ENCODE data around the gene CYP1A2.

Gene CYP1A2

DNA sequence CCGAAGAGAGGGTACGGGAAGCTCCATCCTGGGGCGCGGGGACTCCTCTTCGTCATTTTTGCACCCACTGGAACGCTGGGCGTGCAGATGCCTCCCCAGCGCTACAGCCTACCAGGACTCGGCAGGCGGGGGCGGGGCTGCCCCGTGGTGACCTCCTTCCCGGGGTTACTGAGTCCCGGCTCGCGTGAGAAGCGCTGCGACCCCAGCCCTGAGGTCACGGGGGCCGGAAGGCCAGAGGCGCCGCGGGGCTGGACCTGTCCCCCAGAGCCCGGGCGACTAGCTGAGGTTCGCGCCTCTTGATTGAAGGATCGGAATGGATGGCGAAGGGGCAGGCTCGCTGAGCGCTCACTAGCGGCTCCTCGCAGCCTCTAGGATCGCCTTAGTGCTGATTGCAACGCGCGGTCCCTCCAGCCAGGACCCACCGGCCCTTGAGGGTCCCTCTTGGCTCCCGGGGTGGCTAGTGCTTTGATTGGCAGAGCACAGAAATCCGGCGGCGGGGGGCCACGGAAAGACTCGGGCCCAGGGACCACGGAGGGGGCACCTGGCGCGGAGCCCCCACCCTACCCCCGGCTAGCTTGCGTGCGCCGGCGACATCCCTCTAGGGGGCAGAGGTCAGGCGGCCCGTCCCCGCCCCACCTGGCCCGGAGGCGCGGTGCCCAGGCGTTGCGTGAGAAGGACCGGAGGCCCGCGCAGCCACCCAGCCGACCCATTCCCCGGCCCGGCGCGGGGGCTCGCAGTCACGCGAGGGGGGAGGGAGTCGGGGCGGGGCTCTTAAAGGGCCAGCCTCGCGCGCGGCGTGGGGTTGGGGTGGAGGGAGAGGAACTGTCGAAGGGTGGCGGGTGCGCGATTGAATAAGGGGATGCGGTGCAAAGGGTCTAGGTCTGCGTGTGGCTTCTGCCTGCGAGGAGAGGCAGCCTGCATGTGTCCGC is 22.5 kb upstream of the CYP1A2 start (continued):
- TF ChIP-seq ZNF501 (tag by site-specific recombination; IDR thresholded peaks at IDR 0.05): peak; percentile 76
- TF ChIP-seq, protein P1, sequence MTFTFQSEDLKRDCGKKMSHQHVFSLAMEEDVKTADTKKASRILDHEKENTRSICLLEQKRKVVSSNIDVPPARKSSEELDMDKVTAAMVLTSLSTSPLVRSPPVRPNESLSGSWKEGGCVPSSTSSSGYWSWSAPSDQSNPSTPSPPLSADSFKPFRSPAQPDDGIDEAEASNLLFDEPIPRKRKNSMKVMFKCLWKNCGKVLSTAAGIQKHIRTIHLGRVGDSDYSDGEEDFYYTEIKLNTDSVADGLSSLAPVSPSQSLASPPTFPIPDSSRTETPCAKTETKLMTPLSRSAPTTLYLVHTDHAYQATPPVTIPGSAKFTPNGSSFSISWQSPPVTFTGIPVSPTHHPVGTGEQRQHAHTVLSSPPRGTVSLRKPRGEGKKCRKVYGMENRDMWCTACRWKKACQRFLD (tag by site-specific recombination; IDR thresholded peaks at IDR 0.05): no peak
- TF ChIP-seq HOXD13 (CRISPR knock-in tag; IDR thresholded peaks at IDR 0.05; ENCODE audit: borderline replicate concordance): no peak
- TF ChIP-seq ZNF391 (tag by site-specific recombination; IDR thresholded peaks at IDR 0.05; ENCODE audit: borderline replicate concordance, low read depth): peak; percentile 16; the same call in 1 of the 2 replicates
- no peak for TF ChIP-seq ZNF157 (tag by site-specific recombination; IDR thresholded peaks at IDR 0.05)
- 0 out of 2 replicates have a peak, but pooled peaks have one; percentile 6 for TF ChIP-seq ZNF423 (tag by site-specific recombination; IDR thresholded peaks at IDR 0.05)
- peak; percentile 79 for TF ChIP-seq BCL11A (tag by site-specific recombination; IDR thresholded peaks at IDR 0.05; ENCODE audit: low read depth)
- TF ChIP-seq KLF8 (tag by site-specific recombination; IDR thresholded peaks at IDR 0.05): peak; percentile 60; the same call in 1 of the 2 replicates
- peak; percentile 84 for TF ChIP-seq KLF1 (tag by site-specific recombination; IDR thresholded peaks at IDR 0.05)
- TF ChIP-seq ZNF677 (tag by site-specific recombination; IDR thresholded peaks at IDR 0.05): no peak
- TF ChIP-seq, protein P2, sequence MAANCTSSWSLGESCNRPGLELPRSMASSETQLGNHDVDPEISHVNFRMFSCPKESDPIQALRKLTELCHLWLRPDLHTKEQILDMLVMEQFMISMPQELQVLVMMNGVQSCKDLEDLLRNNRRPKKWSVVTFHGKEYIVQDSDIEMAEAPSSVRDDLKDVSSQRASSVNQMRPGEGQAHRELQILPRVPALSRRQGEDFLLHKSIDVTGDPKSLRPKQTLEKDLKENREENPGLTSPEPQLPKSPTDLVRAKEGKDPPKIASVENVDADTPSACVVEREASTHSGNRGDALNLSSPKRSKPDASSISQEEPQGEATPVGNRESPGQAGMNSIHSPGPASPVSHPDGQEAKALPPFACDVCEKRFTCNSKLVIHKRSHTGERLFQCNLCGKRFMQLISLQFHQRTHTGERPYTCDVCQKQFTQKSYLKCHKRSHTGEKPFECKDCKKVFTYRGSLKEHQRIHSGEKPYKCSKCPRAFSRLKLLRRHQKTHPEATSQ (tag by site-specific recombination; IDR thresholded peaks at IDR 0.05): no peak
- no peak for TF ChIP-seq RBAK (tag by site-specific recombination; IDR thresholded peaks at IDR 0.05)
- TF ChIP-seq ZBTB17 (tag by site-specific recombination; IDR thresholded peaks at IDR 0.05): peak; percentile 81
- no peak for TF ChIP-seq ZNF513 (tag by site-specific recombination; IDR thresholded peaks at IDR 0.05)
- TF ChIP-seq, protein P3, sequence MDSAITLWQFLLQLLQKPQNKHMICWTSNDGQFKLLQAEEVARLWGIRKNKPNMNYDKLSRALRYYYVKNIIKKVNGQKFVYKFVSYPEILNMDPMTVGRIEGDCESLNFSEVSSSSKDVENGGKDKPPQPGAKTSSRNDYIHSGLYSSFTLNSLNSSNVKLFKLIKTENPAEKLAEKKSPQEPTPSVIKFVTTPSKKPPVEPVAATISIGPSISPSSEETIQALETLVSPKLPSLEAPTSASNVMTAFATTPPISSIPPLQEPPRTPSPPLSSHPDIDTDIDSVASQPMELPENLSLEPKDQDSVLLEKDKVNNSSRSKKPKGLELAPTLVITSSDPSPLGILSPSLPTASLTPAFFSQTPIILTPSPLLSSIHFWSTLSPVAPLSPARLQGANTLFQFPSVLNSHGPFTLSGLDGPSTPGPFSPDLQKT (IDR thresholded peaks at IDR 0.05; ENCODE audit: borderline replicate concordance, low read depth, low read length): no peak
- TF ChIP-seq, protein P4, sequence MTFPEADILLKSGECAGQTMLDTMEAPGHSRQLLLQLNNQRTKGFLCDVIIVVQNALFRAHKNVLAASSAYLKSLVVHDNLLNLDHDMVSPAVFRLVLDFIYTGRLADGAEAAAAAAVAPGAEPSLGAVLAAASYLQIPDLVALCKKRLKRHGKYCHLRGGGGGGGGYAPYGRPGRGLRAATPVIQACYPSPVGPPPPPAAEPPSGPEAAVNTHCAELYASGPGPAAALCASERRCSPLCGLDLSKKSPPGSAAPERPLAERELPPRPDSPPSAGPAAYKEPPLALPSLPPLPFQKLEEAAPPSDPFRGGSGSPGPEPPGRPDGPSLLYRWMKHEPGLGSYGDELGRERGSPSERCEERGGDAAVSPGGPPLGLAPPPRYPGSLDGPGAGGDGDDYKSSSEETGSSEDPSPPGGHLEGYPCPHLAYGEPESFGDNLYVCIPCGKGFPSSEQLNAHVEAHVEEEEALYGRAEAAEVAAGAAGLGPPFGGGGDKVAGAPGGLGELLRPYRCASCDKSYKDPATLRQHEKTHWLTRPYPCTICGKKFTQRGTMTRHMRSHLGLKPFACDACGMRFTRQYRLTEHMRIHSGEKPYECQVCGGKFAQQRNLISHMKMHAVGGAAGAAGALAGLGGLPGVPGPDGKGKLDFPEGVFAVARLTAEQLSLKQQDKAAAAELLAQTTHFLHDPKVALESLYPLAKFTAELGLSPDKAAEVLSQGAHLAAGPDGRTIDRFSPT (tag by site-specific recombination; IDR thresholded peaks at IDR 0.05): peak; percentile 66; the same call in 1 of the 2 replicates
- peak; percentile 99 for TF ChIP-seq ZNF335 (tag by site-specific recombination; conservative IDR thresholded peaks at IDR 0.05)
- no peak for TF ChIP-seq ZNF18 (tag by site-specific recombination; IDR thresholded peaks at IDR 0.05)
- peak; percentile 82 for TF ChIP-seq ZEB2 (tag by site-specific recombination; IDR thresholded peaks at IDR 0.05)
- TF ChIP-seq GLIS1 (tag by site-specific recombination; IDR thresholded peaks at IDR 0.05): peak; percentile 83
- TF ChIP-seq, protein P5, sequence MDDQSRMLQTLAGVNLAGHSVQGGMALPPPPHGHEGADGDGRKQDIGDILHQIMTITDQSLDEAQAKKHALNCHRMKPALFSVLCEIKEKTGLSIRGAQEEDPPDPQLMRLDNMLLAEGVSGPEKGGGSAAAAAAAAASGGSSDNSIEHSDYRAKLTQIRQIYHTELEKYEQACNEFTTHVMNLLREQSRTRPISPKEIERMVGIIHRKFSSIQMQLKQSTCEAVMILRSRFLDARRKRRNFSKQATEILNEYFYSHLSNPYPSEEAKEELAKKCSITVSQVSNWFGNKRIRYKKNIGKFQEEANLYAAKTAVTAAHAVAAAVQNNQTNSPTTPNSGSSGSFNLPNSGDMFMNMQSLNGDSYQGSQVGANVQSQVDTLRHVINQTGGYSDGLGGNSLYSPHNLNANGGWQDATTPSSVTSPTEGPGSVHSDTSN (CRISPR knock-in tag; IDR thresholded peaks at IDR 0.05): no peak
- TF ChIP-seq ZNF768 (tag by site-specific recombination; IDR thresholded peaks at IDR 0.05): no peak
- TF ChIP-seq ZNF398 (tag by site-specific recombination; IDR thresholded peaks at IDR 0.05): peak; percentile 89
- TF ChIP-seq ZNF112 (tag by site-specific recombination; IDR thresholded peaks at IDR 0.05): no peak
- TF ChIP-seq ZNF239 (tag by site-specific recombination; IDR thresholded peaks at IDR 0.05): 0 out of 2 replicates have a peak, but pooled peaks have one; percentile 8
- TF ChIP-seq ZNF548 (tag by site-specific recombination; IDR thresholded peaks at IDR 0.05): no peak; the same call in 1 of the 2 replicates
- no peak; the same call in 1 of the 2 replicates for TF ChIP-seq ZNF324 (tag by site-specific recombination; IDR thresholded peaks at IDR 0.05)

Measured in HEK293 (cell line).